ENCODE results near the gene PRUNE2.

GRCh38 chr9:76713381-76713780 lies 192.5 kb downstream of the PRUNE2 start:
- TF ChIP-seq CTCF (IDR thresholded peaks at IDR 0.05; ENCODE audit: insufficient read depth, low read length) (no peak), REST (IDR thresholded peaks at IDR 0.05; ENCODE audit: insufficient replicate concordance, low read depth) (no peak), POLR2AphosphoS5 (IDR thresholded peaks at IDR 0.05; ENCODE audit: low read depth) (no peak), GABPA (IDR thresholded peaks at IDR 0.05; ENCODE audit: low read depth) (no peak), SPI1 (IDR thresholded peaks at IDR 0.05; ENCODE audit: borderline replicate concordance, low read depth) (no peak)

Data from HL-60 (cell line).